Keratinocyte (primary cell): ENCODE measurements around the gene MTFP1. TPM values are rescaled to one million over a fixed set of nuclear protein-coding genes. Genes with fewer than 3 reads are reported as not detected.
A peak's percentile ranks its signal among the peaks of the same experiment; 100 is the strongest.

ENCODE experiments used
- DNase-seq: peaks from one replicate; pipeline ENCODE4 v3.0.0-alpha.2; 2011; ENCODE audit warnings: low read depth, missing footprints, low spot score
- FAIRE-seq: peaks from 2 replicates; lab custom pipeline; 2011; peaks lifted over from hg19 to GRCh38; lab: Jason Lieb, UNC
- H2AFZ ChIP-seq: 2 replicates; pipeline ENCODE4 v1.6.0; 2012; ENCODE audit warnings: low read length, control low read depth, inconsistent platforms; ENCODE audit not compliant: control insufficient read depth
- H3K27ac ChIP-seq: 2 replicates; pipeline ENCODE4 v1.5.1; 2011; ENCODE audit warnings: low read length; ENCODE audit not compliant: control insufficient read depth, insufficient read depth
- H3K27me3 ChIP-seq: 3 replicates; pipeline ENCODE4 v1.6.0; 2011; ENCODE audit warnings: low read length; ENCODE audit not compliant: control insufficient read depth, insufficient read depth; ENCODE audit errors: extremely low read depth
- H3K36me3 ChIP-seq, 2 experiments: 2 replicates in 1 of 2; 3 replicates in 1 of 2; pipeline ENCODE4 v1.5.1; 2011; ENCODE audit warnings: low read length in 2 of 2, mild to moderate bottlenecking in 1 of 2; ENCODE audit not compliant: control insufficient read depth in 2 of 2, insufficient read depth in 2 of 2; ENCODE audit errors: extremely low read depth in 1 of 2
- H3K4me1 ChIP-seq: 3 replicates; pipeline ENCODE4 v1.5.1; 2011; ENCODE audit warnings: low read length; ENCODE audit not compliant: control insufficient read depth, insufficient read depth; ENCODE audit errors: extremely low read depth
- H3K4me2 ChIP-seq: 3 replicates; pipeline ENCODE4 v1.6.0; 2011; ENCODE audit warnings: low read depth, low read length; ENCODE audit not compliant: control insufficient read depth, insufficient read depth; ENCODE audit errors: extremely low read depth
- H3K4me3 ChIP-seq, 3 experiments: fragments of 200-600 bp in 1 of 3; sonication (generic) in 1 of 3; 2 replicates in 2 of 3; 3 replicates in 1 of 3; pipeline ENCODE4 v1.5.1; 2011 to 2016; ENCODE audit warnings: low read length in 3 of 3, mild to moderate bottlenecking in 3 of 3, control low read depth in 2 of 3, inconsistent platforms in 1 of 3, low read depth in 1 of 3, mixed read lengths in 1 of 3, mixed run types in 1 of 3, moderate library complexity in 1 of 3; ENCODE audit not compliant: control insufficient read depth in 2 of 3, insufficient read depth in 2 of 3; ENCODE audit errors: extremely low read depth in 1 of 3
- H3K79me2 ChIP-seq: 2 replicates; pipeline ENCODE4 v1.6.0; 2012; ENCODE audit warnings: low read length; ENCODE audit not compliant: control insufficient read depth, insufficient read depth
- H3K9ac ChIP-seq: 3 replicates; pipeline ENCODE4 v1.6.0; 2011; ENCODE audit warnings: low read length; ENCODE audit not compliant: control insufficient read depth, insufficient read depth; ENCODE audit errors: extremely low read depth
- H3K9me1 ChIP-seq: 3 replicates; pipeline ENCODE4 v1.6.0; 2011; ENCODE audit warnings: low read length; ENCODE audit not compliant: control insufficient read depth, insufficient read depth; ENCODE audit errors: extremely low read depth
- H3K9me3 ChIP-seq: 2 replicates; pipeline ENCODE4 v1.5.1; 2012; ENCODE audit warnings: low read depth, low read length; ENCODE audit not compliant: control insufficient read depth
- H4K20me1 ChIP-seq: 3 replicates; pipeline ENCODE4 v1.6.0; 2011; ENCODE audit warnings: low read length; ENCODE audit not compliant: control insufficient read depth, insufficient read depth; ENCODE audit errors: extremely low read depth
- EZH2 ChIP-seq: IDR thresholded peaks from one replicate; pipeline ENCODE4 v1.6.1; 2012; ENCODE audit warnings: inconsistent platforms, mild to moderate bottlenecking, low read length, moderate library complexity
- dilution Hi-C: fragments of 300-500 bp; cut with MboI; formaldehyde crosslinking; loops from one replicate; pipeline ENCODE4 v1.7.0; 2020; ENCODE audit warnings: low sequenced_read_pairs; ENCODE audit not compliant: extremely low pct_ligation_motif_present
- polyA plus RNA-seq, 5 experiments: library from polyadenylated mRNA; depleted of rRNA in 3 of 5; stranded (reverse) in 3 of 5; stranded (forward) in 1 of 5; unstranded in 1 of 5; fragments of >200 nt; gene quantifications; 1 replicate in 1 of 5; 2 replicates in 3 of 5; 3 replicates in 1 of 5; pipeline versions ENCODE4 v1.2.1 to v1.2.3, GENCODE V29; 2011 to 2012; ENCODE audit warnings: missing spikeins in 2 of 5, low read depth in 1 of 5, low replicate concordance in 1 of 5
- TF ChIP-seq, protein P1 (sequence below), 3 experiments: IDR thresholded peaks in 1 of 3; conservative IDR thresholded peaks in 1 of 3; optimal IDR thresholded peaks in 1 of 3; 2 replicates in 2 of 3; 3 replicates in 1 of 3; pipeline versions ENCODE3 to v1.5.1; 2011; ENCODE audit warnings: low read length in 3 of 3, mild to moderate bottlenecking in 3 of 3, moderate library complexity in 2 of 3, control low read depth in 1 of 3, inconsistent platforms in 1 of 3; ENCODE audit not compliant: insufficient read depth in 2 of 3; ENCODE audit errors: extremely low read depth in 1 of 3

Gene MTFP1
- polyA plus RNA-seq, 1 donor (not counting 4 experiments of a cell fraction or from before 2014, with no cell fraction given): 8.4 TPM

DNA sequence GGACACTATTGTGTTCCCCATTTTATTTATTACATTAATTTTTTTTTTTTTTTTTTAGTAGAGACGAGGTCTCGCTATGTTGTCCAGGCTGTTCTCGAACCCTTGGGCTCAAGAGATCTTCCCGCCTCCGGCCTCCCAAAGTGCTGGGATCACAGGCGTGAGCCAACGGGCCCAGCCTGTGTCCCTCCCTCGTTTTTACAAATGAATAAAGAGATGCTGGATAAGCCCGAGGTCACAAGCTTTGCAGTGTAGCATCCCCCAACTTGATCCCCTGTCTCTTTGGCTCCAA lies 297 bp upstream of the MTFP1 start:
- H3K9me1 ChIP-seq: no peaks in the 10 kb centered on the region
- H2AFZ ChIP-seq: peak overlapping the region; percentile 39
- H3K27ac ChIP-seq: peak overlapping the region; percentile 95
- FAIRE-seq (no peak), DNase-seq (no peak)
- dilution Hi-C loops: no loop called here
- peaks cover 60% of the 10 kb centered on the region for H3K4me1 ChIP-seq
- no peaks in the 10 kb centered on the region for H4K20me1 ChIP-seq
- peak overlapping the region; percentile 43 to 80 (median 66) for H3K4me3 ChIP-seq
- no peaks in the 10 kb centered on the region for H3K79me2 ChIP-seq
- peaks cover 2 to 11% of the 10 kb centered on the region in 2 experiments for H3K36me3 ChIP-seq
- H3K9ac ChIP-seq: peak overlapping the region; percentile 89
- no peaks in the 10 kb centered on the region for H3K9me3 ChIP-seq
- no peaks in the 10 kb centered on the region for H3K27me3 ChIP-seq
- TF ChIP-seq, protein P1, sequence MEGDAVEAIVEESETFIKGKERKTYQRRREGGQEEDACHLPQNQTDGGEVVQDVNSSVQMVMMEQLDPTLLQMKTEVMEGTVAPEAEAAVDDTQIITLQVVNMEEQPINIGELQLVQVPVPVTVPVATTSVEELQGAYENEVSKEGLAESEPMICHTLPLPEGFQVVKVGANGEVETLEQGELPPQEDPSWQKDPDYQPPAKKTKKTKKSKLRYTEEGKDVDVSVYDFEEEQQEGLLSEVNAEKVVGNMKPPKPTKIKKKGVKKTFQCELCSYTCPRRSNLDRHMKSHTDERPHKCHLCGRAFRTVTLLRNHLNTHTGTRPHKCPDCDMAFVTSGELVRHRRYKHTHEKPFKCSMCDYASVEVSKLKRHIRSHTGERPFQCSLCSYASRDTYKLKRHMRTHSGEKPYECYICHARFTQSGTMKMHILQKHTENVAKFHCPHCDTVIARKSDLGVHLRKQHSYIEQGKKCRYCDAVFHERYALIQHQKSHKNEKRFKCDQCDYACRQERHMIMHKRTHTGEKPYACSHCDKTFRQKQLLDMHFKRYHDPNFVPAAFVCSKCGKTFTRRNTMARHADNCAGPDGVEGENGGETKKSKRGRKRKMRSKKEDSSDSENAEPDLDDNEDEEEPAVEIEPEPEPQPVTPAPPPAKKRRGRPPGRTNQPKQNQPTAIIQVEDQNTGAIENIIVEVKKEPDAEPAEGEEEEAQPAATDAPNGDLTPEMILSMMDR (optimal IDR thresholded peaks at IDR 0.05 in 1 of 3, IDR thresholded peaks at IDR 0.05 in 1 of 3, conservative IDR thresholded peaks at IDR 0.05 in 1 of 3; ENCODE audit: extremely low read depth in 1 of 3, insufficient read depth in 2 of 3, low read length in 3 of 3): no peak
- TF ChIP-seq EZH2: no peak
- H3K4me2 ChIP-seq: peak overlapping the region; percentile 88

DNA sequence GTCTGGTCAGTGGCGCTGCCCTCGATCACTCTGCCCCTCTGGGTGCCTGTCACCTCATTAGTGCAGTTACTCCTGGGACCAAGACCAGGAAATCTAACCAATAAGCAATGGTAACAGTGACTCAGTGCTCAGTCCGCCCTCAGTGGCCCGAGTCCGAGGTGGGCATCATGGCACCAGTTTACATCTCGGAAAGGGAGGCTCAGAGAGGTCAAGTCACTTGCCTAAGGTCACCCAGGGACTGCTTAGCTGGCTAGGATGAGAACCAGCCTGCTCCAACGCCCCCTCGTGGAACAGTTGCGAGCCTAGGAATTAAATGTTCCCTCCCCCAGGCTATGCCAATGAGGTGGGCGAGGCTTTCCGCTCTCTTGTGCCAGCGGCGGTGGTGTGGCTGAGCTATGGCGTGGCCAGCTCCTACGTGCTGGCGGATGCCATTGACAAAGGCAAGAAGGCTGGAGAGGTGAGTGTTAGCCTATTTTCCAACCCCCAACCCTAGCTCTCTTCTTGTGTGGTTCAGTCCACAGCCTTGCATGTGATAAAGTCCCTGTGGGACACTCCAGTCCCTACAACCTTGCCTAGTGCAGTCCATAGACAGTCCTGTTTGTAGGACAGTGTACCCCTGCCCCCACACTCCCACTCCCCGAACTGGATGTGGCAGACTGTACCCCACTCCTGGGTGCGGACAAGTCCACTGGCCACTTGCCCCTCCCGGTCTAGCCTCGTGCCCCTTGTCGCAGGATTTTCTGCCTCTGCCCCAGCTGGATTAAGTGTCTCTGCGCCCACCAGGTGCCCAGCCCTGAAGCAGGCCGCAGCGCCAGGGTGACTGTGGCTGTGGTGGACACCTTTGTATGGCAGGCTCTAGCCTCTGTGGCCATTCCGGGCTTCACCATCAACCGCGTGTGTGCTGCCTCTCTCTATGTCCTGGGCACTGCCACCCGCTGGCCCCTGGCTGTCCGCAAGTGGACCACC lies 1.1 kb downstream of the MTFP1 start:
- H2AFZ ChIP-seq: peak overlapping the region; percentile 47
- peaks cover 2 to 8% of the 10 kb centered on the region in 2 experiments for H3K36me3 ChIP-seq
- H3K4me1 ChIP-seq: peaks cover 46% of the 10 kb centered on the region
- H3K27me3 ChIP-seq: no peaks in the 10 kb centered on the region
- dilution Hi-C loops: no loop called here
- H3K9me1 ChIP-seq: no peaks in the 10 kb centered on the region
- H3K9me3 ChIP-seq: no peaks in the 10 kb centered on the region
- peak overlapping the region; percentile 95 for H3K27ac ChIP-seq
- H3K4me2 ChIP-seq: peak overlapping the region; percentile 88
- no peak for TF ChIP-seq EZH2
- TF ChIP-seq, protein P1 (optimal IDR thresholded peaks at IDR 0.05 in 1 of 3, IDR thresholded peaks at IDR 0.05 in 1 of 3, conservative IDR thresholded peaks at IDR 0.05 in 1 of 3; ENCODE audit: extremely low read depth in 1 of 3, insufficient read depth in 2 of 3, low read length in 3 of 3): peak; percentile 79 to 92 (median 92)
- FAIRE-seq: peak; percentile 96
- peak overlapping the region; percentile 43 to 80 (median 66) for H3K4me3 ChIP-seq
- H3K9ac ChIP-seq: peak overlapping the region; percentile 83
- no peaks in the 10 kb centered on the region for H3K79me2 ChIP-seq
- H4K20me1 ChIP-seq: no peaks in the 10 kb centered on the region
- DNase-seq: peak; percentile 73
